Neural progenitor cell (in vitro differentiated cells): ENCODE data around the gene CALHM3. TPM values are rescaled to one million over a fixed set of nuclear protein-coding genes. Genes with fewer than 3 reads are reported as not detected.

Source experiments
- DNase-seq: peaks from one replicate; pipeline ENCODE4 v3.0.0-alpha.2; 2016; ENCODE audit warnings: low spot score
- H2AFZ ChIP-seq: fragments of 200-600 bp; sonication (generic); replicated peaks from 2 replicates; pipeline ENCODE4 v1.6.1; 2016; ENCODE audit warnings: antibody characterized with exemption
- H3F3A ChIP-seq: fragments of 200-600 bp; sonication (generic); 2 replicates; pipeline ENCODE4 v1.6.1; 2016; ENCODE audit warnings: antibody characterized with exemption, low read depth
- H3K27ac ChIP-seq: fragments of 200-600 bp; sonication (generic); 2 replicates; pipeline ENCODE4 v1.5.1; 2016; ENCODE audit warnings: mild to moderate bottlenecking
- H3K27me3 ChIP-seq: fragments of 200-600 bp; sonication (generic); 2 replicates; pipeline ENCODE4 v1.6.1; 2016; ENCODE audit warnings: mild to moderate bottlenecking, moderate library complexity
- H3K36me3 ChIP-seq: fragments of 200-600 bp; sonication (generic); 2 replicates; pipeline ENCODE4 v1.5.1; 2016
- H3K4me1 ChIP-seq: fragments of 200-600 bp; sonication (generic); 2 replicates; pipeline ENCODE4 v1.6.1; 2016; ENCODE audit warnings: mixed run types
- H3K4me2 ChIP-seq: fragments of 200-600 bp; sonication (generic); 2 replicates; pipeline ENCODE4 v1.6.1; 2016
- H3K4me3 ChIP-seq: fragments of 200-600 bp; sonication (generic); 2 replicates; pipeline ENCODE4 v1.5.1; 2016
- H3K79me2 ChIP-seq: fragments of 200-600 bp; sonication (generic); 2 replicates; pipeline ENCODE4 v1.6.1; 2016; ENCODE audit warnings: low read depth
- H3K9ac ChIP-seq: fragments of 200-600 bp; sonication (generic); 2 replicates; pipeline ENCODE4 v1.6.1; 2016
- H3K9me3 ChIP-seq: fragments of 200-600 bp; sonication (generic); 2 replicates; pipeline ENCODE4 v1.5.1; 2016; ENCODE audit warnings: low read depth
- H4K20me1 ChIP-seq: fragments of 200-600 bp; sonication (generic); 2 replicates; pipeline ENCODE4 v1.6.1; 2016; ENCODE audit warnings: low read depth
- H3K27ac Mint-ChIP-seq: 3 replicates; pipeline ENCODE4 v1.8.0; 2021; ENCODE audit warnings: mixed read lengths
- H3K27me3 Mint-ChIP-seq: 2 replicates; pipeline ENCODE4 v1.8.0; 2022; ENCODE audit warnings: low read depth, mild to moderate bottlenecking, inconsistent platforms, moderate library complexity, mixed read lengths; ENCODE audit not compliant: insufficient read depth
- H3K36me3 Mint-ChIP-seq: 3 replicates; pipeline ENCODE4 v1.8.0; 2021; ENCODE audit warnings: mixed read lengths
- H3K4me1 Mint-ChIP-seq: 3 replicates; pipeline ENCODE4 v1.8.0; 2021; ENCODE audit warnings: mixed read lengths
- H3K4me3 Mint-ChIP-seq: 3 replicates; pipeline ENCODE4 v1.8.0; 2021; ENCODE audit warnings: mild to moderate bottlenecking, moderate library complexity, mixed read lengths
- H3K9me3 Mint-ChIP-seq: 3 replicates; pipeline ENCODE4 v1.8.0; 2020; ENCODE audit warnings: mixed read lengths
- EZH2 ChIP-seq: fragments of 200-600 bp; sonication (generic); IDR thresholded peaks from 2 replicates; pipeline ENCODE4 v1.6.1; 2017; ENCODE audit warnings: antibody characterized with exemption, mild to moderate bottlenecking, moderate library complexity
- EZH2phosphoT487 ChIP-seq: fragments of 200-600 bp; sonication (generic); IDR thresholded peaks from 2 replicates; pipeline ENCODE4 v1.6.1; 2017; ENCODE audit warnings: antibody characterized with exemption
- total RNA-seq: library from RNA; depleted of rRNA; stranded (reverse); fragments of >200 nt; gene quantifications from 2 replicates; pipeline ENCODE4 v1.2.3, GENCODE V29; 2015; ENCODE audit warnings: low replicate concordance
- TF ChIP-seq, protein P1 (sequence below): fragments of 200-600 bp; sonication (generic); IDR thresholded peaks from 2 replicates; pipeline ENCODE4 v1.5.1; 2017; ENCODE audit warnings: antibody characterized with exemption, mild to moderate bottlenecking

CALHM3 gene
- total RNA-seq, 1 donor from 2014 or later = not detected

GRCh38 chr10:103475437-103475836 is 3.6 kb downstream of the CALHM3 start:
- no peaks in the 10 kb centered on the region for H3K27me3 ChIP-seq
- H3K4me2 ChIP-seq = no peak overlapping the region
- H3K4me3 ChIP-seq = no peak overlapping the region
- no peaks in the 10 kb centered on the region for H4K20me1 ChIP-seq
- no peak for DNase-seq
- H2AFZ ChIP-seq = no peak overlapping the region
- no peak overlapping the region for H3K9ac ChIP-seq
- Mint-ChIP-seq H3K4me3 (no peak overlapping the region), H3K36me3 (no peaks in the 10 kb centered on the region), H3K27me3 (peaks cover under 1% of the 10 kb centered on the region), H3K9me3 (no peaks in the 10 kb centered on the region), H3K4me1 (peaks cover 7% of the 10 kb centered on the region), H3K27ac (no peak overlapping the region)
- H3K4me1 ChIP-seq = peaks cover 7% of the 10 kb centered on the region
- no peak overlapping the region for H3K27ac ChIP-seq
- no peaks in the 10 kb centered on the region for H3K79me2 ChIP-seq
- TF ChIP-seq, protein P1, sequence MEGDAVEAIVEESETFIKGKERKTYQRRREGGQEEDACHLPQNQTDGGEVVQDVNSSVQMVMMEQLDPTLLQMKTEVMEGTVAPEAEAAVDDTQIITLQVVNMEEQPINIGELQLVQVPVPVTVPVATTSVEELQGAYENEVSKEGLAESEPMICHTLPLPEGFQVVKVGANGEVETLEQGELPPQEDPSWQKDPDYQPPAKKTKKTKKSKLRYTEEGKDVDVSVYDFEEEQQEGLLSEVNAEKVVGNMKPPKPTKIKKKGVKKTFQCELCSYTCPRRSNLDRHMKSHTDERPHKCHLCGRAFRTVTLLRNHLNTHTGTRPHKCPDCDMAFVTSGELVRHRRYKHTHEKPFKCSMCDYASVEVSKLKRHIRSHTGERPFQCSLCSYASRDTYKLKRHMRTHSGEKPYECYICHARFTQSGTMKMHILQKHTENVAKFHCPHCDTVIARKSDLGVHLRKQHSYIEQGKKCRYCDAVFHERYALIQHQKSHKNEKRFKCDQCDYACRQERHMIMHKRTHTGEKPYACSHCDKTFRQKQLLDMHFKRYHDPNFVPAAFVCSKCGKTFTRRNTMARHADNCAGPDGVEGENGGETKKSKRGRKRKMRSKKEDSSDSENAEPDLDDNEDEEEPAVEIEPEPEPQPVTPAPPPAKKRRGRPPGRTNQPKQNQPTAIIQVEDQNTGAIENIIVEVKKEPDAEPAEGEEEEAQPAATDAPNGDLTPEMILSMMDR = no peak
- TF ChIP-seq EZH2phosphoT487 (no peak), EZH2 (no peak)
- H3F3A ChIP-seq = peaks cover 2% of the 10 kb centered on the region
- no peaks in the 10 kb centered on the region for H3K36me3 ChIP-seq
- H3K9me3 ChIP-seq = no peaks in the 10 kb centered on the region

GRCh38 chr10:103474077-103474476 is 5.0 kb downstream of the CALHM3 start:
- no peak overlapping the region for H3K27ac ChIP-seq
- no peaks in the 10 kb centered on the region for H4K20me1 ChIP-seq
- no peaks in the 10 kb centered on the region for H3K9me3 Mint-ChIP-seq
- H3K4me1 ChIP-seq = peaks cover 7% of the 10 kb centered on the region
- H3K4me3 Mint-ChIP-seq = no peak overlapping the region
- H3K27me3 ChIP-seq = no peaks in the 10 kb centered on the region
- no peak overlapping the region for H3K4me2 ChIP-seq
- no peaks in the 10 kb centered on the region for H3K36me3 Mint-ChIP-seq
- H3K9ac ChIP-seq = no peak overlapping the region
- H3K36me3 ChIP-seq = no peaks in the 10 kb centered on the region
- H3F3A ChIP-seq = peaks cover 2% of the 10 kb centered on the region
- peaks cover 2% of the 10 kb centered on the region for H3K27me3 Mint-ChIP-seq
- no peak overlapping the region for H3K4me3 ChIP-seq
- H3K79me2 ChIP-seq = no peaks in the 10 kb centered on the region
- no peak overlapping the region for H2AFZ ChIP-seq
- H3K27ac Mint-ChIP-seq = no peak overlapping the region
- no peaks in the 10 kb centered on the region for H3K9me3 ChIP-seq
- DNase-seq = no peak
- peaks cover 7% of the 10 kb centered on the region for H3K4me1 Mint-ChIP-seq
- TF ChIP-seq EZH2 (no peak), EZH2phosphoT487 (no peak)
- TF ChIP-seq, protein P1 = no peak

DNA sequence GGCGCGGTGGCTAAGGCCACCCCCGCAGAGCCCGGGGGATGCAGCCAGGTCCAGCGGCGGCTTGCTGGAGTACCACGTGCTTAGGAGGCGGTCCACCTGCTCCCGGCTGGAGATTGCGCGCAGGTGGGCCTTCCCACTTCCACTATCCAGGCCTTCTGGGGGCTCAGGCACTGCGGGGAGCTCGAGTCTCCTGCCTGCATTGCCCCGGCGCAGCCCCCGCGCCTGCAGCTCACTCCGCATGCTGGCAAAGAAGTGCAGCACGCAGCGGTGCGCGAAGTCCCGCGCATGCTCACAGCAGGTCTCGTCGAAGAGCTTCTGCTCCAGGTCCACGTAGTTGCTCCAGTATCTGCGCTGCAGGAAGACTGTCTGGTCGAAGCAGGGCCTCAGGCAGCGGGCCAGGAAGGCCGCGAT is 5.8 kb downstream of the CALHM3 start:
- Mint-ChIP-seq H3K27ac (no peak overlapping the region), H3K4me3 (no peak overlapping the region), H3K4me1 (peaks cover 7% of the 10 kb centered on the region), H3K9me3 (no peaks in the 10 kb centered on the region), H3K27me3 (peaks cover 2% of the 10 kb centered on the region), H3K36me3 (no peaks in the 10 kb centered on the region)
- H3K36me3 ChIP-seq = no peaks in the 10 kb centered on the region
- peaks cover 7% of the 10 kb centered on the region for H3K4me1 ChIP-seq
- no peak overlapping the region for H3K27ac ChIP-seq
- H3K79me2 ChIP-seq = no peaks in the 10 kb centered on the region
- no peaks in the 10 kb centered on the region for H4K20me1 ChIP-seq
- H3K9me3 ChIP-seq = no peaks in the 10 kb centered on the region
- no peak overlapping the region for H3K9ac ChIP-seq
- no peak overlapping the region for H3K4me2 ChIP-seq
- no peaks in the 10 kb centered on the region for H3K27me3 ChIP-seq
- H3F3A ChIP-seq = peaks cover 2% of the 10 kb centered on the region
- no peak for DNase-seq
- no peak overlapping the region for H2AFZ ChIP-seq
- no peak overlapping the region for H3K4me3 ChIP-seq
- no peak for TF ChIP-seq EZH2
- no peak for TF ChIP-seq EZH2phosphoT487
- TF ChIP-seq, protein P1 = no peak
